K562 (cell line): ENCODE results near the gene SLC7A14. TPM values are rescaled to one million over a fixed set of nuclear protein-coding genes. Genes with fewer than 3 reads are reported as not detected.

Source experiments
- ATAC-seq: fragments of 200-7000 bp; cut with Tn5 transposase; 3 replicates; pipeline ENCODE4 v1.9.1; 2020; ENCODE audit warnings: moderate library complexity
- BruUV-seq: library from RNA; stranded (reverse); fragments of 400-500 nt; replicated peaks from 2 replicates; lab custom pipeline; 2021; lab: Mats Ljungman, UMichigan
- CTCF ChIA-PET: fragments of 300-600 bp; formaldehyde crosslinking; extraction: SDS; loops from one replicate; lab custom pipeline; 2021; ENCODE audit warnings: low intra/inter-chr PET ratio; lab: Yijun Ruan, JAX
- POLR2A ChIA-PET: fragments of 300-600, 350-650 bp; sonication (Branson Sonifier 250); formaldehyde crosslinking; extraction: SDS; loops from one replicate; lab custom pipeline; 2021; ENCODE audit warnings: antibody characterized with exemption, inconsistent platforms; lab: Yijun Ruan, JAX
- DNase-seq, 4 experiments: peaks; one replicate each; pipeline versions ENCODE4 v3.0.0 to v3.0.0-alpha.2; 2011 to 2018; ENCODE audit warnings: low spot score in 3 of 4, mixed read lengths in 3 of 4; ENCODE audit errors: extremely low read depth in 1 of 4
- FAIRE-seq: peaks from 2 replicates; lab custom pipeline; 2011; peaks lifted over from hg19 to GRCh38; lab: Jason Lieb, UNC
- H2AFZ ChIP-seq: 2 replicates; pipeline ENCODE4 v1.6.0; 2011; ENCODE audit warnings: low read depth, low read length, control low read depth, inconsistent platforms
- H3K27ac ChIP-seq: fragments of 200-600 bp; 3 replicates; pipeline ENCODE4 v1.8.0; 2011; ENCODE audit warnings: low read depth, mild to moderate bottlenecking, control low read depth, inconsistent platforms, low read length, moderate library complexity, mixed read lengths; ENCODE audit errors: extremely low read depth
- H3K27me3 ChIP-seq, 2 experiments: fragments of 300-600 bp in 1 of 2; 2 replicates in 1 of 2; 3 replicates in 1 of 2; pipeline versions ENCODE4 v1.6.0 to v1.8.0; 2011; ENCODE audit warnings: inconsistent platforms in 2 of 2, low read length in 2 of 2, mild to moderate bottlenecking in 1 of 2, mixed read lengths in 1 of 2, moderate library complexity in 1 of 2; ENCODE audit not compliant: control insufficient read depth in 2 of 2, insufficient read depth in 2 of 2
- H3K36me3 ChIP-seq: fragments of 300-600 bp; 3 replicates; pipeline ENCODE4 v1.8.0; 2011; ENCODE audit warnings: mild to moderate bottlenecking, low read length, inconsistent platforms; ENCODE audit not compliant: control insufficient read depth, insufficient read depth
- H3K4me1 ChIP-seq, 2 experiments: fragments of 200-600 bp in 1 of 2; replicated peaks in 1 of 2; 2 replicates in 1 of 2; 3 replicates in 1 of 2; pipeline versions ENCODE4 v1.5.1 to v1.8.0; 2011; ENCODE audit warnings: inconsistent platforms in 2 of 2, low read length in 2 of 2, mild to moderate bottlenecking in 1 of 2, mixed read lengths in 1 of 2, moderate library complexity in 1 of 2; ENCODE audit not compliant: control insufficient read depth in 2 of 2, insufficient read depth in 2 of 2
- H3K4me2 ChIP-seq: 2 replicates; pipeline ENCODE4 v1.6.1; 2011; ENCODE audit warnings: low read length, control low read depth, inconsistent platforms, mixed read lengths; ENCODE audit not compliant: insufficient read depth
- H3K4me3 ChIP-seq: fragments of 200-600 bp; sonication (generic), shearing (Covaris generic); 2 replicates; pipeline ENCODE4 v1.5.1; 2016; ENCODE audit warnings: control low read depth, inconsistent platforms
- H3K79me2 ChIP-seq: fragments of 200-600 bp; 3 replicates; pipeline ENCODE4 v1.8.0; 2011; ENCODE audit warnings: low read length, inconsistent platforms; ENCODE audit not compliant: control insufficient read depth, insufficient read depth
- H3K9ac ChIP-seq, 2 experiments: 2 replicates each; pipeline versions ENCODE4 v1.6.0 to v1.6.1; 2011; ENCODE audit warnings: low read depth in 2 of 2, low read length in 2 of 2, control low read depth in 1 of 2, inconsistent platforms in 1 of 2, mild to moderate bottlenecking in 1 of 2, mixed read lengths in 1 of 2; ENCODE audit not compliant: insufficient read depth in 1 of 2
- H3K9me1 ChIP-seq: one replicate; pipeline ENCODE4 v1.6.0; 2011; ENCODE audit warnings: inconsistent platforms, mild to moderate bottlenecking, low read length, moderate library complexity; ENCODE audit not compliant: control insufficient read depth, insufficient read depth
- H3K9me3 ChIP-seq: replicated peaks from 2 replicates; pipeline ENCODE4 v1.5.1; 2011; ENCODE audit warnings: low read depth, low read length, inconsistent platforms; ENCODE audit not compliant: control insufficient read depth, insufficient read depth
- H4K20me1 ChIP-seq: replicated peaks from 2 replicates; pipeline ENCODE4 v1.6.1; 2011; ENCODE audit warnings: low read length, inconsistent platforms, mixed read lengths; ENCODE audit not compliant: control insufficient read depth, insufficient read depth
- DMBX1 ChIP-seq: fragments of 250-450 bp; sonication (Bioruptor Pico); IDR thresholded peaks from 2 replicates; pipeline ENCODE4 v1.8.0; 2022; ENCODE audit warnings: inconsistent platforms, mild to moderate bottlenecking, moderate library complexity, borderline replicate concordance
- FOS ChIP-seq: IDR thresholded peaks from 3 replicates; pipeline ENCODE4 v1.6.1; 2011; ENCODE audit not compliant: insufficient read length; ENCODE audit errors: extremely low read depth
- MBD1 ChIP-seq: fragments of 250-450 bp; sonication (Bioruptor Pico); IDR thresholded peaks from 2 replicates; pipeline ENCODE4 v1.8.0; 2022; ENCODE audit warnings: inconsistent platforms
- POLR2B ChIP-seq: fragments of 450-650 bp; IDR thresholded peaks from 2 replicates; pipeline ENCODE4 v1.6.1; 2018; ENCODE audit warnings: low read depth; ENCODE audit not compliant: partially characterized antibody
- POLR3A ChIP-seq: IDR thresholded peaks from 2 replicates; pipeline ENCODE4 v1.6.1; 2011; ENCODE audit warnings: borderline replicate concordance, mild to moderate bottlenecking, moderate library complexity; ENCODE audit not compliant: insufficient read length, insufficient read depth; ENCODE audit errors: extremely low read depth
- ZBTB12 ChIP-seq: fragments of 250-450 bp; sonication (Bioruptor Pico); IDR thresholded peaks from 2 replicates; pipeline ENCODE4 v1.4.0; 2020
- ZNF174 ChIP-seq: fragments of 250-450 bp; sonication (Bioruptor Pico); IDR thresholded peaks from 2 replicates; pipeline ENCODE4 v1.4.0; 2020; ENCODE audit warnings: mild to moderate bottlenecking
- ZNF395 ChIP-seq: fragments of 200-800 bp; sonication (Bioruptor generic); IDR thresholded peaks from 2 replicates; pipeline ENCODE4 v1.6.1; 2017; ENCODE audit warnings: missing genetic modification characterization, missing compliant biosample characterization
- ZNF695 ChIP-seq: fragments of 450-650 bp; formaldehyde crosslinking; IDR thresholded peaks from 2 replicates; pipeline ENCODE4 v1.4.0; 2020; ENCODE audit warnings: mild to moderate bottlenecking, moderate library complexity
- ZNF79 ChIP-seq: fragments of 250-450 bp; sonication (Bioruptor Pico); IDR thresholded peaks from 2 replicates; pipeline ENCODE4 v1.4.0; 2020; ENCODE audit warnings: low read depth, mild to moderate bottlenecking, moderate library complexity
- WGBS: fragments of 100-300 bp; shearing (Covaris generic); methylation state at CpG from one replicate; pipeline ENCODE4 v1.1.6; 2016; ENCODE audit warnings: low coverage, mixed read lengths; ENCODE audit not compliant: insufficient coverage; ENCODE audit errors: missing lambda C conversion rate; 5-methylcytosine and 5-hydroxymethylcytosine counted together
- in situ Hi-C: fragments of 300-500 bp; cut with MboI; formaldehyde crosslinking; loops from 4 replicates; pipeline ENCODE4 v1.15.0; 2018; ENCODE audit warnings: inconsistent platforms, mixed read lengths
- intact Hi-C: fragments of 100-400 bp; cut with micrococcal nuclease; formaldehyde crosslinking; loops from 2 replicates; pipeline ENCODE4 v1.14.2; 2022
- polyA plus RNA-seq, 8 experiments: library from polyadenylated mRNA; depleted of rRNA in 4 of 8; stranded (reverse) in 5 of 8; unstranded in 3 of 8; fragments of >200 nt; fragmentation: Nextera tagmentation in 2 of 8; fragmentation: Illumina TruSeq in 1 of 8; extraction: Ambion mirVana in 2 of 8; extraction: Trizol in 1 of 8; gene quantifications; 2 replicates each; pipeline versions ENCODE4 v1.2.1 to v1.2.3, GENCODE V29; 2011 to 2014; ENCODE audit warnings: inconsistent platforms in 1 of 8, missing spikeins in 1 of 8
- total RNA-seq, 7 experiments: library from RNA; depleted of rRNA in 6 of 7; stranded (reverse); fragments of >200 nt in 6 of 7; fragmentation: Illumina TruSeq in 2 of 7; extraction: Trizol in 2 of 7; gene quantifications; 2 replicates each; pipeline versions ENCODE4 v1.2.1 to v1.2.3, GENCODE V29; 2011 to 2021; ENCODE audit warnings: low replicate concordance in 1 of 7
- TF ChIP-seq, protein P1 (sequence below): fragments of 150-350 bp; conservative IDR thresholded peaks from 2 replicates; pipeline ENCODE4 v1.6.1; 2014; ENCODE audit warnings: low read length

Gene SLC7A14
- total and polyA plus RNA-seq, 9 of the 15 experiments (the other 6 are each of a cell fraction or from before 2014, with no cell fraction given): not detected

DNA sequence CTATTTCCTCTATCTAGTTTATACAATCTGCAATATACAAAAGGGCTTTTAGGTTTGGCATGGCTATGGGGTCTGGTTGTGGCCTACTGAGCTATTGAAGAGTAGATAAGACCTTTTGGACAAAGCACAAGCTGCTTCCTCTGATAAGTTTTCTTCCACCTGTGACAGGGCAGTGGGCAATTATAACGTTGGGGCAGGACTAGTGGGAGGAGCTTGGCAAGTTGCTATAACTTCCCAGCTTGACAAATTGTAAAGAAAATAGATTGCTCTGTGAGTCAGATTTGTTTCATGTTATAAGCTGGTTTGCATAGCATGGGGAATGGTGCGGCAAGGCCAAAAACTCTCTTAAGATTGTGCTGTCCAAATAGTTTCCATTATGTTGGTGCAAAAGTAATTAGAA lies 64.9 kb downstream of the SLC7A14 start (continued):
- no peak for TF ChIP-seq ZBTB12 (CRISPR knock-in tag)
- TF ChIP-seq, all 486 proteins: peak for 49

DNA sequence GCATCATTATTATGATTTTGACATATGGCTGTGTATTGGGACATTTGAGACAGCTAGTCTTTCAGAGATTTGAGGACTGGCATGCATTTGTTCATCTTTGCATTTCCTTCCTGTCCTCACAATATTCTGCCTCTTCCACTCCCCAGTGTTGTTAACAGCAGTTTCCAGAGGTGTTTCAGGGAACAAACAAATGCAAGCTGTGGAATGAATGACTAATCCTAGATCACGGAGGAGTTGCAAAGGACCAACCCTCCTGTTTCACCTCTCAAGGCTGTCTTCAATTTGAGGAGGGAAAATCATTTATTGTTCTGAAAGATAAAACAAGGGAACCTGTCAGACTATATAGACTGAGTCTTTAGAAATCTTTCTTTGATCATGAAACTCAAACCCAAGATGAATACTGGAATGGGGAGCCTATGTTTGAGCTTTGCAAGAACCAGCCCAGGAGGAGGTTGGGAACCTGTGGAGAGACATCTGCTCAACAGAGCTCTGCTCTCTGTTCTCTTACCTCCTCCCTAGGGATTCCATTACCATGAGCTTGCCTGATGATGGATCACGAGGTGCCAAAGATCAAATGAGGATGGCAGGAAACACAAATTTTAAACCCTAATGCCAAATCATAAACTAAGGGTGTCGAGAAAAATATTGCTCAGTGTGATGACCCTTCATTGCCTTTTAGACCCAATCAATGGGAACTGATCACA lies 68.5 kb downstream of the SLC7A14 start:
- in situ Hi-C loops: no loop called here
- Histone ChIP-seq H4K20me1 (no peaks in the 10 kb centered on the region), H3K9ac (no peak overlapping the region), H3K4me2 (no peak overlapping the region), H3K79me2 (no peaks in the 10 kb centered on the region), H3K27ac (no peak overlapping the region), H3K4me1 (peaks cover 0 to 9% of the 10 kb centered on the region in 2 experiments; a peak in 2 of 5 replicates), H3K9me1 (no peaks in the 10 kb centered on the region), H3K9me3 (no peaks in the 10 kb centered on the region), H3K36me3 (no peaks in the 10 kb centered on the region), H2AFZ (no peak overlapping the region), H3K27me3 (peaks cover 0 to 4% of the 10 kb centered on the region in 2 experiments; a peak in 1 of 5 replicates), H3K4me3 (no peak overlapping the region)
- FAIRE-seq: no peak
- CTCF ChIA-PET: no interaction called here
- WGBS: 7% methylated on average over 3 of the region's 3 CpGs
- BruUV-seq: no TSS peak
- ATAC-seq: no peak
- DNase-seq: no peak
- intact Hi-C loops: no loop called here
- POLR2A ChIA-PET: interaction anchor here (0.6 to 1.0 kb wide), 3 partner anchors 9 to 404 kb away, joined by 3 to 4 read pairs (median 3); no protein-coding TSS in a partner anchor
- TF ChIP-seq MBD1 (CRISPR knock-in tag): no peak
- no peak for TF ChIP-seq POLR3A
- TF ChIP-seq POLR2B: no peak
- TF ChIP-seq, protein P1, sequence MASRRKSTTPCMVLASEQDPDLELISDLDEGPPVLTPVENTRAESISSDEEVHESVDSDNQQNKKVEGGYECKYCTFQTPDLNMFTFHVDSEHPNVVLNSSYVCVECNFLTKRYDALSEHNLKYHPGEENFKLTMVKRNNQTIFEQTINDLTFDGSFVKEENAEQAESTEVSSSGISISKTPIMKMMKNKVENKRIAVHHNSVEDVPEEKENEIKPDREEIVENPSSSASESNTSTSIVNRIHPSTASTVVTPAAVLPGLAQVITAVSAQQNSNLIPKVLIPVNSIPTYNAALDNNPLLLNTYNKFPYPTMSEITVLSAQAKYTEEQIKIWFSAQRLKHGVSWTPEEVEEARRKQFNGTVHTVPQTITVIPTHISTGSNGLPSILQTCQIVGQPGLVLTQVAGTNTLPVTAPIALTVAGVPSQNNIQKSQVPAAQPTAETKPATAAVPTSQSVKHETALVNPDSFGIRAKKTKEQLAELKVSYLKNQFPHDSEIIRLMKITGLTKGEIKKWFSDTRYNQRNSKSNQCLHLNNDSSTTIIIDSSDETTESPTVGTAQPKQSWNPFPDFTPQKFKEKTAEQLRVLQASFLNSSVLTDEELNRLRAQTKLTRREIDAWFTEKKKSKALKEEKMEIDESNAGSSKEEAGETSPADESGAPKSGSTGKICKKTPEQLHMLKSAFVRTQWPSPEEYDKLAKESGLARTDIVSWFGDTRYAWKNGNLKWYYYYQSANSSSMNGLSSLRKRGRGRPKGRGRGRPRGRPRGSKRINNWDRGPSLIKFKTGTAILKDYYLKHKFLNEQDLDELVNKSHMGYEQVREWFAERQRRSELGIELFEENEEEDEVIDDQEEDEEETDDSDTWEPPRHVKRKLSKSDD: no peak
- no peak for TF ChIP-seq ZNF395 (CRISPR knock-in tag)
- TF ChIP-seq ZNF79 (CRISPR knock-in tag): no peak
- TF ChIP-seq FOS: no peak
- no peak for TF ChIP-seq ZNF174
- TF ChIP-seq ZNF695 (CRISPR knock-in tag): no peak
- no peak for TF ChIP-seq DMBX1 (CRISPR knock-in tag)
